Epithelial cell of proximal tubule (primary cell): ENCODE results near the gene ABHD18. TPM values are rescaled to one million over a fixed set of nuclear protein-coding genes. Genes with fewer than 3 reads are reported as not detected.
"Not testable (repeated sequence)": the region's sequence is repeated elsewhere in the genome, so short reads cannot be mapped to it uniquely, and the experiment has no call there.

Source experiments
- DNase-seq: peaks from one replicate; pipeline ENCODE4 v3.0.0-alpha.2; 2011; ENCODE audit warnings: low read depth
- H3K4me3 ChIP-seq: 2 replicates; pipeline ENCODE4 v1.5.1; 2011; ENCODE audit warnings: low read depth, mild to moderate bottlenecking, low read length
- CTCF ChIP-seq: conservative IDR thresholded peaks from 2 replicates; pipeline ENCODE4 v1.5.1; 2012; ENCODE audit warnings: low read depth, mild to moderate bottlenecking, low read length
- total RNA-seq: library from RNA; depleted of rRNA; stranded (reverse); fragments of >200 nt; gene quantifications from 2 replicates; pipeline ENCODE4 v1.2.3, GENCODE V29; 2015

ABHD18 gene
- total RNA-seq = 3.6 and 6.8 TPM in 2 replicates

DNA sequence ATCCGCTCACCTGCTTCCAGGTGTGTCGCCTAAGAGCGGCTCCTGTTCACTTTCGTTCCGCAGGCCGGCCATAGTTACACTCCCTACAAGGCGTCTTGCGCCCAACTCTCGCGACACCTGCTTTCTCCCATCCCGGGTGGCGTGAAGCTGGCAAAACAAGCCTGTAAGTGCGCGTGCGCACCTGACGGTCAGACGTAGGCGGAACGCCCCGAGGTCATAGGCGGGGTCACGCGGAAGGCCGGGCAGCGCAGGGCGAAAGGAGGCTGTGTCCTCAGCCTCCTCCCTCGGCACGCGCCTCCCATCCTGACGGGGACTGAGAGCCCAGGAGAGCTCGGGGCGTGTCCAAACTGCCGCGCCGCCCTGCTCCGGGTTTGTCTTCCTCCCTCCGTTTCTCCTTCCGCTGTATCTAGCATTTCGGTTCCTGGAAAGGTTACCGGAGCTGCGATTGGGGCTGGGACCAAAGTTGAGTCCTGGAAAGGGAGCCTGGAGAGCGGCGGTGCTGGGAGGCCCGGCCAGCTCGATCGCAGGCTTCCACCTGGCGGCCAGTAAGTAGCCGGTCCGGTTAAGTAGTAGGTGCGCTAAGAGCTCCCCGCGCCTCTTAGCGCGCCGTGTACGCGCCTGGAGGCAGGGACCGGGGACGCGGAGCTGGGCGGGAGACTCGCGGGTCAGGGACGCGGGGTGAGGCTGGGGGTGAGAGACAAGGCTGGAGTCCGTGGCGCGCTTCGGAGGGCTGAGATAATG, at the start of gene ABHD18, which contains the start of gene MFSD8:
ABHD18 (plus strand) TSS at position 345 of the 741 bp plus-strand sequence. CDS start 17,550 bp downstream, outside the sequence.
MFSD8 (minus strand) TSS at position 112 of the 741 bp plus-strand sequence; CDS start at position 72, 40 bp downstream.
- TF ChIP-seq CTCF = peak; percentile 50
- DNase-seq = peak; percentile 81
- peak within 1 kb of the TSS; percentile 95 for H3K4me3 ChIP-seq

DNA sequence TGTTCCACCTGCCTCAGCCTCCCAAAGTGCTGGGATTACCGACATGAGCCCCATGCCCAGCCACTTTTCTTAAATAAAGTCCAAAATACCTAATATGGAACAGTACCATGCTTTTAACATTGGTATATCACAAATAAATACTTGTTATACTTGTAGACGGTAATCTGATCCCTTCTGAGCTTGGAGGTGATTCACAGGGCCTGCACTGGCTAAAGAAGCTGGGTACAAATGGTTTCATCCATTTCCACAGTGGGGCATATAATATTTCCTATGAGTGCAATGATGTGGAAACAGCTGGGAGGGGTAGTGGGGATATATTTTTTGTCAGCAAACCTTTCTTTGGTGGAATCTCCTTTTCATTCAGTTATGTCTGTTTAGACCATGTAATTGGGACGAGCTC, 48.7 kb upstream of the ABHD18 start:
- no peak for TF ChIP-seq CTCF
- DNase-seq = no peak
- no peak overlapping the region for H3K4me3 ChIP-seq

DNA sequence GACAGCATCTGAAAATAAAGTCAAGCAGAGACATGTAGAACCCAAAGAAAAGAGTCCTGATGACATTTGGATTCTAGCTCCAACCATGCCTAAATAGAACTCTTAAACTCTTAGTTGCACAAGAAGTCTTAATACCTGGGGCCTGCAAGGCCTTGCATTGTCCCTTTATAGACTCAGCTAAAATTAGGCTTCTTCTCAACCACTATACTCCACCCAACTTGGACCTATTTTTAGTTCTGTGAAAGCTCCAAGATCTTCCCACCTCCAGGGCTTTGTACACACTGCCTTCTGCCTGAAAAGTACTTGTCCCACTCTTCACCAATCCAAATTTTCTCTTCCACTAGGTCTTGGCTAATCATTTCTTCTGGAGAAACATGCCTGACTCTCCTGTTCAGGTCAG, 48.1 kb upstream of the ABHD18 start:
- no peak for DNase-seq
- no peak overlapping the region for H3K4me3 ChIP-seq
- no peak for TF ChIP-seq CTCF

DNA sequence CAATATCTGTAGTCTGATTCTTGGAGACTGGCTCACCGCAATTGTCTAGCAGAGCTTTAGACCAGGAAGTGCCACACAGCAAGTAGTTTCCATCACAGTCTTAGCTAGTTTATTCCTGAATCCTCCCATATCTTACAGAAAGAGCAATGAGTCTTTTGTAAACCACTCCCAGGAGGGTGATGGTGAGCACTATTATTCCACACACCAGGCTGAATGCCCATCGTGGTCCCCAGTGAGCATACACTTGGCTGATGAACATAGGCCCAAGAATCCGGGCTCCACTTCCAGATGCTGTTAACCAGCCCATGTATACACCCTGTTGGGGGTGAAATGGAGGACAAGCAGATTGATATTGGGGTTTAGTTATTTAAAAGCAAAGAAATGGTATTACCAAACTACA, 44.7 kb upstream of the ABHD18 start:
- no peak overlapping the region for H3K4me3 ChIP-seq
- no peak for TF ChIP-seq CTCF
- DNase-seq = no peak

DNA sequence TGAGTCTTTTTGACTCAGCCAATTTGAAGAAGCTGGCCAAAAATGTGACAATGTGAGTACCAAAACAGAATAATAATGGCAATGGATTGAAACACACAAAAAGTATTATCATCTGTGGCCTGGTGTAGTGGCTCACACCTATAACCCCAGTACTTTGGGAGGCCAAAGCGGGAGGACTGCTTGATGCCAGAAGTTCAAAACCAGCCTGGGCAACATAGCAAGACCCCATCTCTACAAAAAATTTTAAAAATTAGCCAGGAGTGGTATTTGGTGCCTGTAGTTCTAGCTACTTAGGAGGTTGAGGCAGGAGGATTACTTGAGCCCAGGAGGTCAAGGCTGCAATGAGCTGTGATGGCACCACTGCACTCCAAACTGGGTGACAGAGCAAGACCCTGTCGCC, 43.0 kb upstream of the ABHD18 start:
- H3K4me3 ChIP-seq = no peak overlapping the region
- no peak for DNase-seq
- TF ChIP-seq CTCF = no peak

GRCh38 chr4:127925720-127926119, 39.5 kb upstream of the ABHD18 start:
- DNase-seq, H3K4me3 ChIP-seq: not testable (repeated sequence)

DNA sequence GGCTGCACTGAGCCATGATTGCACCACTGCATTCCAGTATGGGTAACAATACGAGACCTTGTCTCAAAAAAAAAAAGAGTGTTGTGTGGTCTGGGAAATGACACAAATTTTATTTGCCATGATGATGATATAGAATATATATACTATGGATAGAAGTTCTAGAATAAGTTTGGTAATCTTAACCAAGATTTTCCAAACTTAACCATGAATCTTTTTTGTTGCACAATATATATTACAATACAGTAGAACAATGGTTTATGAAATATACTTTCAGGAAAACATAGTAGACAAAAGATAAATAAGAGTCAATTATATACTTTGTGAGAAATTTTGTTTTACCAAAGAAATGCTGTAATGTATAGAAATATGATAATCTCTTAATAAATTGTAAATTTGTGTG, 35.0 kb upstream of the ABHD18 start:
- DNase-seq = no peak
- no peak overlapping the region for H3K4me3 ChIP-seq
- no peak for TF ChIP-seq CTCF

DNA sequence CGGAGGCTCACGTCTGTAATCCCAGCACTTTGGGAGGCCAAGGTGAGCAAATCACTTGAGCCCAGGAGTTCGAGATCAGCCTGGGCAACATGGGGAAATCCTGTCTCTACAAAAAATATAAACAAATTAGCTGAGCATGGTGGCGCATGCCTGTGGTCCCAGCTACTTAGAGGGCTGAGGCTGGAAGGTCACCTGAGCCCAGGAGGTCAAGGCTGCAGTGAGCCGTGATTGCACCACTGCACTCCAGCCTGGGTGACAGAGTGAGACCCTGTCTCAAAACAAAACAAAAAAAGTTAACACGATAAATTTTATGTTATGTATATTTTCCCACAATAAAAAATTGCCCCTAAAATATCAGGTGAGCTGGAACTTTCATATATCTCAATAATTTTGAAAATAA, 33.4 kb upstream of the ABHD18 start:
- not testable (repeated sequence) for DNase-seq, H3K4me3 ChIP-seq
